HG03045 (cell line): Measurements from ENCODE around the gene RPS21.
"Not testable (repeated sequence)": the region's sequence is repeated elsewhere in the genome, so short reads cannot be mapped to it uniquely, and the experiment has no call there.

ENCODE experiments used
- ATAC-seq: cut with Tn5 transposase; IDR thresholded peaks from one replicate; pipeline ENCODE4 v1.9.1; 2021; ENCODE audit warnings: mild to moderate bottlenecking, moderate library complexity; ENCODE audit not compliant: unreplicated experiment

The RPS21 gene

DNA sequence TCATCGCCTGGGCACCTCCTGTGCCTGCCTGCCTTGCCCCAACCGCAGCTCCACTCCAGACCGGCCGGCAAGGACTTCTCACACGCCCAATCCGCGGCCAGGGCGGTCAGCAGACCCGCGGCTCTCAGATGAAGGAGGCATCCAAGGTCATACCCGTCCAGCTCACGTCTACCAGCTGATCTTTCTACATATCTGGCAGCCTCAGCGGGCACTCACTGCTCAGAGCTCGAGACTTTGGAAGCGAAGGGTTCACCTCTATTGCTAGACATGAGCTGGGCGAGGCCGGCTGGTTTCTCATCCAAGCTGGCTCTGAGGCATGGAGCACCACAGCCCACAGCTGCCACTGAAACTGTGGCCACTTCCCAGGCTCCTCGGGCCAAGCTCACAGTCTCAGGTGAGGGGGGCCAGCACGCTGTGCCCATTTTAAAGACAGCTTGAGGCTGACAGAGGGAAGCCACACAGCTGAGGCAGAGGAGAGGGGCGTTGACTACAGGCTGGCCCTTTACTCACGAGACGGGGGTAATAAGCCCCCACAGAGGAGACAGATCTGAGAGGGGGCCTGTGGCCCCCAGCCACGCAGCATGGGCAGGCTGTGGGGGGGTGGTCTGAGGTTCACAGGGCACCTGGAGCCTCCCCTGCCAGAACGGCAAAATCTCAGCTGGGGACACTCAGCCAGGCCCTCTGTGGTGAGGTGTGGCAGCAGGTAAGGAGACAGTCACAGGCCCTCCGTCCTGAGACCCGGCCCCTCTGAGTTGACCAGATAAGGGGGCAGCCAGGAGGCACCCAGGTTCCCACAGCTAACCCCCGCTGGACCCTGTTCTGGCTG lies 21.8 kb upstream of the RPS21 start:
- ATAC-seq = no peak

DNA sequence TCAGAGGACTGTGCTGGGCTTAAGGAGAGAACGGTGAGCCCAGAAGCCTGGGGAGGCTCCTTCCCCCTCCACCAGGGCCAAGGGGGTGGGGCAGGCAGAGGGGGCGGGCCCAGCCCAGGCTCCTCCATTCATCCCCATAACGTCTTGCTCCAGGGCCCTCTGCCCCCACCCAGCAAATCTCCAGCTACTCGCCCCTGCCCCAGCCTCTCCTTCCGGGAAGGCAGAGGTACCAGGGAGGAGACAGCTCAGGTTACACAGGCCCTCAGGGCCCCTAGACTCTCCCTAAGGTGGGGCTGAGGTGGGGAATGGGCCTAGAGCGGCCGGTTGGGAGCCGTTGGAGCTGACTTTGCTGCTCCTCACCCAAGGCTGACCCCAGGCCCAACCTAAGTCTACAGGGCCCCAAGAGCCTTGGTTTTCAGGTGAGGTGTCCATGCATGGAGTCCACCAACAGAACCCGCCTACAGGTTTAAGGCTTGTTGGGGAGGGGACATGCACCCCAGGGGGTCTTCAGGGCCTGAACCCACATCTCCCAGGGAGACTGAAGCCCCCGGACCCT lies 21.0 kb upstream of the RPS21 start:
- ATAC-seq = no peak

DNA sequence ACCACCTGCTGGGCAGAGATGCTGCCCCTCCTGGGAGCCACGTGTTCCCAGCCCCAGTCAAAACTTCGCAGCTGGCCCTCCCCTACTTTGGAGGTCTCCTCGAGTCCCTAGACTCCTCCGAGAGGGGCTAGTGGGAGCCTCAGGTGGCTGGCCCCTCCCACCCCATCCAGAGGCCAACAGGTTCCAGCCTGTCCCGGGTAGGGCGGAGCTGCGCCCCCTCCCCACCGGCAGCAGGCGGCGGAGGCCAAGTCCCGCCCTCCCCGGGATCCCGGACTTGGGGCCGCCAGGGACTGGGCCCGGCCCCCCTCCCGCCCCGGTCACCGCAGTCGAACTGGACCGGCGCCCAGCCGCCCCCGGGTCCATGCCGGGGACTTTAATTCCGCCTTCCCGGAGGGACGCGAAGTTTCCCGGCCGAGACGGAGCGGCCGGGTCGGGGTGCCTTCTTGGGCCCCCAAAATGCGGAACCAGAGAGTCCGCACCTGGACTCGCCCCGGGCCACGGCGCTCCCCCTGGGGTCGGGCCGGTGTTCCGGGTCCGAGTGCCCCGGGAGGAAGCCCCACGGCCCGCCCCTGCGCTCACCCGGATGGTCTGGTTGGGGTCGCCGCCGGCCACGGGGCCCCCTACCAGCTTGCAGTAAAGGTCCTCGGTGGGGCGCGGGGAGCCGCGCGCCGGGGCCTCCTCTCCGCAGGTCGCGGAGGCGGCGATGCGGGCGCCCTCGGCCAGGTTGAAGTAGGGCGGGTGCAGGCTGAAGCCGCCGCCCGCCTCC lies 20.4 kb upstream of the RPS21 start:
- ATAC-seq = no peak

DNA sequence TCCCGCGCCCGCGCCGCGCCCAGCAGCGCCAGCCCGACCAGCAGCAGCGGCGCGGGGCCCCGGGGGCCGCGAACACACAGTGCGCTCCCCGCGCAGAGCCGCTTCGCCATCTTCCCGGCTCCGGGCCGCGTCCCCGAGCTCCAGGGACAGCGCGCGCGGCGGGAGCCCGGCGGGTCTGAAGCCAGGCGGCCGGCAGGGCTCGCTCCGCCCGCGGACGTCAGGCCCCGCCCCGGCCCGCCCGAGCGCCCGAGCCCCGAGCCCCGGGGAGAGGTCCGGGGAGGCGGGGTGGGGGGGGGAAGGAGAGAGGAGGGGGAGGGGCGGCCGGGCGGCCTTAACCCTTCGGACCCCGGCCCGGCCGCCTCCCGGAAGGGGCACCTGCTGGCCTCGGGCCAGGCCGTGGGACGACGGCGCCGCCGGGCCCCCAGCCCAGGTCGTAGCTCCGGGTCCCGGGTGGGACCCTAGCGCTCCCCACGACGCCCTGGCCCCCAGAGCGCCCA lies 19.7 kb upstream of the RPS21 start, which contains the start of gene LAMA5:
Gene LAMA5 (minus strand): TSS at position 177 of the 497 bp plus-strand sequence. CDS start 67 bp downstream, at position 110.
- no peak for ATAC-seq

DNA sequence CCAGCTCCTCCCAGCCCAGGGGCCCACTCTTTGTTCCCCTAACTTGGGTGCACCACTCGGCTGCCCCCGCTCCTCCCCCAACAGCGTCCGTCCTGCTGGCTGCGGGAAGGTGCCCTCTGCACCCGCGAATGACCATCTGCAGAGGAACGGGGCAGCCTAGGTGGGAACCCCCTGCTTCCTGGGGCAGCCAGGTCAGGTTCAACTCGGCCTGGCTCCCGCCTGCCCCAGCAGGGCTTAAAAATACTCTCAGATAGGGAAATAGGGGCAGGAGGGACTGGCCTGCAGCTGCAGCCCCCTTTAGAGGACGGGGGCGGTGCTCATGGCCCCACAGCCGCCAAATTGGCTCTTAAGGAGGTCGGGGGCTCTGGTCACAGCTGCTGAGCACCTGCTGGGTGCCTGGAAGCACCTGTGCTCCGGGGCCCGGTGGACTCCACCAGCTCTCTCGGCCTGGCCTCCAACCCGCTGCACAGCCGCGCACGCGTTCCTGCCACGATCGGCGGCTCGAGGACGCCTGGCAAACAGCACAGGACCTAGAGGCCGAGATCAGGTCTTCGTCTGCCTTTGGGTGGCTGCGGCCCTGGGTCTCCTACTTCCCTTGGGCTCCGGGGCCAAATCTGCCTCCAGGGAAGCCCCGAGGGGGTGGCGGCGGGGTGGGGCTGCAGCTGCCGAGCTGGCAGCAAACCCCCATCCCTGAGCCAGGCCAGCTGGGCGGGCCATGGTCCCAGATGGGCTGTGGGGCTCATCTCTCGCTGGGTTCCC lies 19.1 kb upstream of the RPS21 start:
- no peak for ATAC-seq

DNA sequence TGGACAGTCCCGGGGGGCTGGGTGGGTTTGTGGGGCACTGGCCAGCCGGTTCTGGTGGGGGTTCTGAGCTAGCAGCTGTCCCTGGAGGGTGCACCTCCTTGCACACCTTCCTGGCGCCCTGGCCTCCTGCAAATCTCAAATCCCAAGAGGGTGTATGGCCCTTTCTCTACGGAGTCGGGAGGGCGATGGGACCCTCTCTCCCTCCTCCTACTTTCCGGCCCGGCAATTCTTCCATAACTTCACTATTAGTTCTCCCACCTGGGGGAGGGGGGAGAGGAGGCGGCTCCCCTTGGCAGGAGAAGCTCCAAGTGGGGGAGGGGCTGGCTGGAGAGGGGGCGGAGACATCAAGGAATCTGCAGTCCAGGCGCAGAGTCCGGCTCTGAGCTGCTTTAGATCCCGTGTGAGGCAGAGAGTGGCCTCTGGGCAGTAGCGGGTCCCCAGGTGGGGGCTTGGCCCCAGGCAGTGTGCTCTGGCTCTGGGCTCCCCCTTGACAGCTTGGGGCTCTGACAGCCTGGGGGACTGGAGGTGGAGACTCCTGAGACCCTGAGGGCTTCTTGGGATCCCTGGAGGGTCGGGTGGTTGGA lies 18.4 kb upstream of the RPS21 start:
- no peak for ATAC-seq

DNA sequence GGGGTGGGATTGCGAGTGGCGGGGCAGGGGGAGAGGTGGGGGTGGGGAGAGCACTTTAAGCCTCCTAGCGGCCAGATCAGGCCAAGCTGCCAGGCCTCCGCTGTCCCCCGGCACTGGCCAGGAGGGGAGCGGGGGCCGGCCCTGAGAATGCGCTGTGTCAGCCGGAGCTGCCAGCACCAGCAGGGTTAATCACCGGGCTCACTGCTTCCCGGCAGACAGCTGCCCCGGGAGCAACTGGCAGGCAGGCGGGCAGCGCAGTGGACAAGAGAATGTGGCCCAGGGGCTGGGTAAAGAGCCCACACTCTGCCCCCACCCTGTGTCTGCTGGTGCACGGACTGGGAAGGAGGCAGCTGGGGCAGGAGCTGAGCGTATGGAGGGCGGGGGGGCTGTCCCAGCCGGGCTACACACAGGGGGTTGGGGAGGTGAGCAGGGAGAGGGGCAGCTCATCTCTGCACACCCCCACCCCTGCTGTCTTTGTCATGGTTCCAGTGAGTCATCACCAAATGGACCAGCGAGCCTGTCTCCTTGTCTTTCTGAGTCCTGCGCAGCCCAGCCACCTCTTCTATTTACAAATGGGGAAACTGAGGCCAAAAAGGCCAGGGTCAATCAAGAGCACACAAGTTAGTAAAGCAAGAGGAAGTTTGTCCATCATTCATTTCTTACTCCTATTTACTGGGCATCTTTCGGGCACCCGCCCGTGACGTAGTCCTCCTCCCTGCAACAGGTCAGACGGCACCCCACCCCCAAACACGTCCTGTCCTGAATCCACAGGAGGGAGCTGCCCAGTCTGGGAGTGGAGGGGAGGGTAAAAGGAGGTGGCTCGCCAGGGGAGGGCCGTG lies 17.7 kb upstream of the RPS21 start:
- ATAC-seq = no peak

DNA sequence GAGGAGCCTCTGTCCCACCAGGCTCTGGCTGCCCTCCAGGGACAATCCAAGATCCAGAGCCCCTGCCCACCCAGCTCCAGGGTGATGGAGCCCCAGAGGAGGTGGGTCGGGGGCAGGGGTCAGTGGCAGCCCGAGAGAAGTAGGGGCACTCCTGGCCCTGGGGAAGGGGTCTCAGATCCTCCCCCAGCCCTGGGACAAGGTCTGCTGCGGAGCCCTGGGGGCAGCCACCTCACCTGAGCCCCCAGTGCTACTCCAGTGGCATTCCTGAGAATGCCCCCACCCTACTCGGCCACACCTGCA lies 17.1 kb upstream of the RPS21 start:
- no peak for ATAC-seq

DNA sequence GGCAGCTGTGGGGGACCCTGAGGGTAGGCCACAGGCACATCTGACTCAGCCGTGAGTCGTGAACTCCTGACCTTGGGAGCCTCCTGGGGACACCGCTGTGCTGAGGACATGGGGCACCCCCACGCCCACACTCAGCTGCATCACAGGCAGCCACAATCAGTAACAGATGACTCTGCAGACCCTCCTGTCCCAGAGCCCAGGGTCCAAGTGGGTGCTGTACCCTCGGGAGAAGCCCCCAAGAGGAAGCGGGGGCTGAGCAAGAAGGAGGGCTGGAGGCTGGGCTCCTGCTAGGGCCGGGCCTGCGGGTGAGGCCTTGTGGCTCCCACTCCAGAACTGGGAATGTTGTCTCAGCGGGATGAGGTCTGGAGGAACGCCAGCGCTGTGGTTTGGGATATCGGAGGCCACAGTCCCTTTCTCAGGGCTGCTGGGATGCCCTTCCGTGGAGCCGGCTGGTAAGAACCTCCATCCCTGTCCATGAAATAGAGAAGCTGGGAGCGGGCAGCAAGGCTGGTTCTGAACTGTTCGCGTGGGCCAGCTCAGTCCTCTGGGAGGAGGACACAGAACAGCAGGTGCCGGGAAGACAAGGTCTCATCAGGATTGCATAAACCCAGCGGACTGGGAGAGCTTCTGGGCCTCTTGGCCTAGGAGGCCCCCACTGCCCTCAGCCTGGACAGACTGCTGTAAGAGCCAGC lies 16.6 kb upstream of the RPS21 start:
- ATAC-seq = no peak

DNA sequence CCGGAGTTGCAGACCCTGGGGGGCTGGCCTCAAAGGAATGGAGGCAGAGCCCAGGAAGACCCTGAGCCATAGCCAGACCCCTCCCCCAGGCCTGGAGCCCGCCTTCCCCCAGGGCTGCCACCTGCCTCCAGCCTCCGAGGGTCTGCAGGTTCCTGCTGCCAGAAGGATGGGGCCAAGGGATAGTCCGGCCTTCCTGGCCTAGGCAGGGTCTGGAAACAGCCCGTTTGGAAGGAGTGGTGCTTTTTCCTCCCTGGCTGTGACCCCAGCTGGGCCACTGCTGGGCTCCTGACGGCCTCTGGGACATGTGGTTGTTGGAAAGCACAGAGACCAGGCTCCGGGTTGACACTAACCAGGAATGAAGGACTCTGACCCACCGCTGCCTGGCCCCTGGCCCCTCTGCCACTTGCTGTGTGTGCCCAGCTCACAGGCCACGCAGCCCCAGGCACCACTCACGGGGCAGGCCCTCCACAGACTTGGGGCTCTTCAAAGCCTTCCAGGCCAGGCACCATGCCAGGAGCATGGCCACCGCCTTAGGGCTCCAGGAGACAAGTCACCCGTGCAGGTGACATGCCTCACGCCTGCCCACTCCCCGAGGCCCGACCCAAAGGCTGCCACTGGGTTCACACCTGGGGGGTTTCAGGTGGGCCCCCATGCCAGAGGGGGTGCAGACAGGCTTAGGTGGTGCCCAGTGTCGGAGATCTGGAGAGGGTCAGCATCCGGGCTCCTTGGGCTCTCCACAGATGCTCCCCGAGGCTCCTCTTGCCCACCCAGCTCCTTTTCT lies 15.9 kb upstream of the RPS21 start:
- ATAC-seq = no peak

DNA sequence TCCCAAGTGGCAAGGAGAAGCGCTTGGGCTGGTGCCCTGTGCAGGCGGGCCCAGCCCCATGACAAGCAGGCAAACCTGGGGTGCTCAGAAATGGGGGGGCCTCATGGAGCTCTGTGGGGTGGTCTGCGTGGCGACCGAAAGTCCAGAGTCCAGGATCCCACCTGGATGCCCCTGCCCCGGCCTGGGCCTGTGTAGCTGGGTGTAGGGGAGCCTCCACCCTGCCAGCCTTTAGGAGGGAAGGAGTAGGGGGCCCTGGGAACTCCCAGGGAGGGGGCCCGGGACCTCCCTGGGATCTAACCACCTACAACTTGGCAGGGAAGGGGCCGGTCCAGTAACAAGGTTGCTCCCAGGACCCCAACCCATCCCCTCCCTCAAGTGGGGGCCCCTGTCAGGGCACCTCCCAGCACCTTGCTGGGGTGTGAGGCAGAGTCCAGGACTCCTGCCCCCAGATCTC lies 15.3 kb upstream of the RPS21 start:
- ATAC-seq = no peak

DNA sequence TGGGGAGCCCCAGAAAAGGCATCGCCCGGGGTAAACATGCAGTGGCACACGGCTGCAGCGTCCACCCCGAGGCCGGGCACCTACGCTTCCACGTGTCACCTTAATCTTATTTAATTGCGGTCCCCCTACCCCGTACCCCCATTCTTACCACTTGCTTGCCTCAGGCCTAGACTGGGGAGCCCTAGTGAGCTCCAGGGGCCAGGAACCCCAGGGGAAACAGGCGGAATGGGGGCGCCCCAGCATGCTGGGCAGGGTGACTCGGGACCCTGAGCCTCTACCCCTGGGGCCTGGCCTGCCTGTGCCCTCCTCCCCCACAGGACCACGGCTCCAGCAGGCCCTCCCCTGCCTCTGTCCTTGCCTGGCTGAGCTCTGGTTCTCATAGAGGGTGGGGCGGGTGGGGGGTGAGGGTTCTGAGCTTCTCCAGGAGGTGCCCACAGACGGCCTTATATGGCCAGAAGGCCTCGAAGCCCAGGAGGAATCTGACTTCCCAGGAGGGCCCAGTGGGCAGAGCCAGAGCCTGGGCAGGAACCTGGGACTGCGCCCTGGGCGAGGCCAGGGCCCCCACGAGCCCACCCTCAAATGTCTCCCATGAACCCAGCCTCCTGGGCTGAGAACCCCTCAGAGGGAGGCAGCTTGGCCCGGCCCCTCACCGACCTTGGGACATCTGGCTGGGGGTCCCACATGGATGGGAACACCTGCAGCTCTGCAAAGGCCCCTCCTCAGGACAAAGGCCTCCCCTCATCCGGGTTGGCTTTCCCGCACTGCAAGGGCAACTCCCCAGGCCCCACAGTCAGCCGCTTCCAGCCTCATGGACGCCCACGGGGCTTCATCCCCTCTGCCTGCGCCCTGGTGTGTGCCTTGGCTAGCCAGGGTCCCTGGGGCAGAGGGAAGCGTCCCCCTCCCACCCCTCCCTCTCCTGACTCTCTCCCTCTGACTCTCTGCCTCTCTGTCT lies 14.6 kb upstream of the RPS21 start:
- ATAC-seq = no peak

DNA sequence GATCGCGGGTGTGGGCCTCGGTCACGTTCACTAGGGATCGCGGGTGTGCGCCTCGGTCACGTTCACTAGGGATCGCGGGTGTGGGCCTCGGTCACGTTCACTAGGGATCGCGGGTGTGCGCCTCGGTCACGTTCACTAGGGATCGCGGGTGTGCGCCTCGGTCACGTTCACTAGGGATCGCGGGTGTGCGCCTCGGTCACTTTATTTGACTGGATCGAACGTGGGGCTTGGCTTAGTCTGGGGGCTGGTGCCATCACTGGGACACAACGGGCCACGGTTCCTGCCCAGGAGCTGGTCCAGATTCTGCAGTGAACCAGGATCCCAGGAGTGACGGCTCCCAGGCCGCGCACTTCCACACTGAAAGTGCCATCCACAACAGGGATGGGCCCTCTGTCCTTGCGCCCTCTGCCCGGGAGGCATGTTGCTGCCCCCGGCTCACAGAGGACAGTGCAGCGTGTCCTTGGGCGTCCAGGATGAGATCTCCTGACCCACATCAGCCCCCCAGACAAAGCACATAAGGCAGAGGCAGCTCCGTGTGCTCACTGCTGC lies 13.2 kb upstream of the RPS21 start:
- not testable (repeated sequence) for ATAC-seq

DNA sequence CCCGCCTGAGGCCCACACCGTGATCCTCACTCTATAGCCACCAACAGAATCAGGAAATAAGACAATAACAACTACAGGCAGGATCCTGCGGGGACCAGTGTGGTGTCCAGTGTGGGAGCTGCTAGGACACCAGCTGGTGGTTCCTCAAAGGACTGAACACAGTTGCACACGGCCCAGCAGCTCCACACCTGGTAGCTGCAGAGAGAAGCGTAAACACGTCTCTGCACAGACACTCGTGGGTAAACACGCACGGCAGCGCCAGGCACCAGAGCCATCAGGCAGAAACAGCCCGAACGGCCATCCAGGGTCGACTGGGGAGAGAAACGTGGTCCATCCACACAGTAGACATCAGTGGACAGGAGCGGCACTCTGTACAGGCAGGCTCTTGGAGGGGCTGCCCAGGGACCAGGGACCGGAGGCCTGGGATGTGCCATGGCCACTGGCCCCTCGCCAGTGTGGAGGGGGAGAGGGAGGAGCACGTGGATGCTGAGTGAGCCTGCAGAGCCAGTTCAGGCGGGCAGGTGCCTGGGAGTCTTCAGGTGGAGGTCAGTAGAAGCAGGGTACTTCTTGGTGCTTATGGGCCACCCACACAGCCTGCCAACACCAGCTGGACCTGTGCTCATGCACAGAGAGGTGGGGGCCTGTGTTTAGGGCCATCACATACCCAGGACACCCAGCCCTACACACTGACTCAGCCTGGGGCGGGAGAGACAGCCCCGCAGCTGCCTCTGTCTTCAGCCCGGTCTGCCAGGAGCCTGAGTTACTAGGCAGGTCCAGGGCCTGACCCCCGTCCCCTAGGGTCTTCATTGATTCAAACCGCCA lies 12.4 kb upstream of the RPS21 start:
- ATAC-seq = no peak

DNA sequence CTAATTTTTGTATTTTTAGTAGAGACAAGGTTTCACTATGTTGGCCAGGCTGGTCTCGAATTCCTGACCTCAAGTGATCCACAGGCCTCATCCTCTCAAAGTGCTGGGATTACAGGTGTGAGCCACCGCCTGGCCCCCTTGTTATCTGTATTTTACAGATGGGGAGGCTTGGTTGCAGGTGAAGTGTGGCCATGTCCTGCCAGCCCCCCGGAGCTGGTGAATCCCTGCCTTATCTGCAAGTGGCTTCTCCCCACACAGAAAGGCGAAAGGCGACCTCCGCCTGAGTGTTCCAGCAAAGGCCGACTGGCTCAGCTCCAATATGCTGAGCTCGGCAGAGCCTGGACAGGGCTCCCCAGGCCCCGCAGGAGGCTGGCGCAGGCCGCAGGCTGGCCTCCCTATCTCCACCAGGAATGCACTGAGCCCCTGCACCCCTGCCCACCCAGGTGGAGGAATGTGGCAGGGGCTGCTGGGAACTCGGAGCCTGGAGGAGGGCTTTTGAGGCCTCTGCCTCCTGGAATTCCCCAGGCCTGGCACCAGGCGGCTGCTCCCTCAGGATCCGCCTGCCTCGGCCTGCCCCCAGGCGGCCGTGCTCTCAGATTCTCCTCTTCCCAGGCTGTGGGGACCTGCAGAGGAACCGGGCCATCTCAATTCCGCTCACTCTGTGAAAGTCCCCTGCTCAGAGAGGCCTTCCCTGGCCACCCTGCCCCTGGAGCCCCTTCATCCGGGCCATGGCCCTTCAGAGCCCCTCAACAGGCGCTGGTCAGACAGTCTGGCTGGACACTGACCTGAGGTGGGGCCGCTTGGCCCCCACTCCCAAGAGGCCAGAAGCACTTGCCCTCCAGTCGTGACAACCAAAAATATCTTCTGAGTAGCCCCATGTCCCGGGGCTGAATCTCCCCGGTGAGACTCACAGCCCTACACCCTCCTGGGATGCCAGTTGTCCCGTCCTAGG lies 10.5 kb upstream of the RPS21 start:
- ATAC-seq = no peak
